ENCODE data around the gene MYOC.

DNA sequence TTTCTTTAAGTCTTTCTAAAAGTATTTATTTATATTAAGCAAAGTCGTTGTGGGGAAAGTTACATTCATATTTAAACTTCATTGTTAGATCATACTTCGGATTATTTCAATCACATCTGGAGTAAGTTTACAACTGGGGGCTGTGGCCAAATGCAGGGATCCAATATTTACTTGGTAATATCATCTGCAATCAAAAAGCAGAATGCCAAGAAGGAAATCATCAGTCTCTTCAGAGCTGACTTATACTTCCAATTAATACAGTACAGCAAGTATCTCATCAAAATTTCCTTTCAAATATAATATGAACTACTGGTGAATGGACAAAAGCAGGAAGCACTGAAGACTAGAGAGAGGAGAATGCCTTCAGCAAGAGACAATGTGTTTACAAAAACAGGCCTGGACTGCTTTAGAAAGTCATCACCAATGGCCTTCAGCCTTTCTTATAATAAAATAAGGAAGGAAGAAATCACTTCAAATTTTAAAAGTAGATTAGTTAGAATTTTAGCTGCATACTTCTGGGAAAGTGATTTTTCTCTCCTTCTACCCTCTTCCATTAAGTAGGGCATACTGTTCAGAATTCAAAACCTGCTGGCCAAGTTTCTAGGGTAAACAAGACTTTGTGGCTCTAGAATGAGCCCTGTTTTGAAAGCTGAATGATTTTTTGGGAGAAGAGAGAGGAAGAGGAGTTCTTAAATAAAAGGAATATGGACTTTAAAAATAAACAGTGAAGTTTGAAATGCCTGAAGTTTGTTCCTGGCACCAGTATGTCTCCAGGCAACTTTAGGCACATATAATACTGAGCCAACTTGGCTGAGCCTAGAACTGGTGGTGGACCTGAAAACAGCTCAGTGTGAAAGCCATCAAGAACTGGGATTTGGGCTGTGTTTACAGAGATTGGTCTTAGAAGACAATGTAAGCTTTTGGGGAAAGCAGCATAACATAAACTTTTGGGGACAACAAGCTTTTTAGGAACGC, 22.2 kb upstream of the MYOC start:
- TF ChIP-seq POLR2A (IDR thresholded peaks at IDR 0.05; ENCODE audit: low read depth) (no peak), CTCF (IDR thresholded peaks at IDR 0.05) (no peak)

Data from esophagus muscularis mucosa (tissue), 3 donors.